ENCODE results near the gene SLIT3.

- TF ChIP-seq CTCF (IDR thresholded peaks at IDR 0.05) (no peak), POLR2A (IDR thresholded peaks at IDR 0.05) (no peak)
These were observed 127.6 kb downstream of the SLIT3 start for GRCh38 chr5:169173372-169173771.

All from right lobe of liver (tissue), 4 donors.